ENCODE results near the gene SCN3B.
A peak's percentile ranks its signal among the peaks of the same experiment; 100 is the strongest.

SCN3B gene

DNA sequence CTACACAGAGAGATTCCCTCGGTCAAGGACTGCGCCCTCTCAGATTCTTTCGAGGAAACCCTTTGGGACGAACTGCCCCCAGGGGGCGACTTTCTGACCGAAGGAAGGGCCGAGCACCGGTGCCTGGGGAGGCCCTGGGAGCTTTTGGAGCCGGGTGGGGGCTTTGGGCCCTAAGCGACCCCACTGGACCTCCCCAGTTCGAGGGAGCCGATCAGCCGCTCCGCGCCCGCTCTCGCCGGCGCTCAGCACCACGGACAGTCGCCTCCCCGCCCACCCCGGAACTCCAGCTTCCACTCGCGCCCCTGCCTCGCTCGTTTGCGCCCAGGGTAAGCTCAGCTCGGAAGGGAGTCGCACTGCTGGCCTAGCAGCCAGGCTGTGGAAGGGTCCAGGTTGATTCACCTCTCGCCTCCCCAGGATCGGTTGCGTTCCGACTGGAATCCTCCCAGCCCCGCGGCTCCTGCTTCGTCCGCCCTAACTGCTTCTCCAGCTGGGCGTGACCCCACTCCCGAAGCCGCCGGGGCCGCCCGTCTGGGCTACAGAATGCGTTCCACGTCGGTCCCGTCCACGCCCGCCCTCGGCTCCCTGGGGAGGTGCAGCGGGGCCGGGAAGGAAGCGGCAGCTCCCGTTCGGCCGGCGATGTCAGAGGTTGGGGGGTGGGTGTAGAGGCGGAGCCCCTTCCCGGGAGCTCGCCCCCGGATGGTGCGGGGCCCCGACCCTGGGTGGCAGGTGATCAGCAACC, 428 bp downstream of the SCN3B start:
- DNase-seq, result no peak

DNA sequence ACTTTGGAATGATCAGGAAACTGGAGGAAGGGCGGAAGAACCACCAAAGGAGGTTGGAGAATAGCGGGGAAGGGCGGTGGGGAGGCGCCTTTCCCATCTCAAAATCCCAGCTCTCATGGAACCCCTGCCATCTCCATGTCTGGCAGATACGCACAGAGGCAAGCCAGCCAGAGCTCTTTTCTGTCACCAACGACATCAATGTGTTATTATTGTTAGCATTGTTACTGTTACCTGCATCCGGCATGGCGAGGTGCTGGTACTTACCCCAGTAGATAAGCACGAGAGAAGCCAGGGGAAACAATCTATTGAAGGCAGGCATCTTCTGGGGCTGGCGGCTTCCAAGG, 969 bp downstream of the SCN3B start:
- DNase-seq, result no peak

DNA sequence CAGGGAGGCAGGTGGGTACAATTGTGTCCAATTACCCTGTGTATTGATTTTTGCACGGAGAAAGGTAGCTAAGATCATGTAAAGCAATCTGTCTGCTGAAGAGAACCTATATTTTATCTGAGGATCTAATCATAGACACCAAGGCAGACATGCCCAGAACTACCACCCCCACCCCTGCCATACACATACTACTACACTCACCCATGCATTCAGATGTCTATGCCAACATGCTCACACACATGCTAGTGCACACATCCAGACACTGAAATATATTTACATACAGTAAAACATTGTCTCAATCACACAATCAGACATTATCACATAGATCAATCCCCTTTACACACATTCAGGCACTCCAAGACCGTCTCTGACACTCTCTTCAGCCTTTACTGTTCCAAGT, 1.8 kb downstream of the SCN3B start:
- DNase-seq, result no peak

DNA sequence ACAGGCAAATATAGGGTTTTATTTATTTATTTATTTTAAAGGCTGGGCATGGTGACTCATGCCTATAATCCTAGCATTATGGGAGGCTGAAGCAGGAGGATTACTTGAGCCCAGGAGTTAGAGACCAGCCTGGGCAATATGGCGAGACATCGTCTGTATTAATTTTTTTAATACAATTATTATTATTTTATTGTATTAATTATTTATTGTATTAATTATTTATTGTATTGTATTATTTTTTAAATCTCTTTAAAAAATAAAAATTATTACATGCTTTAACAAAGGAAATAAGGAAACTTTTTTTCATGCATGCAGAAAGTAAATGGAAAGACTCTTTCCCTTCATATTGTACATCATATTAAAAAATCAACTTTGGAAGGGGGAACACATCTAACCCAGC, 3.5 kb downstream of the SCN3B start:
- DNase-seq, result no peak

DNA sequence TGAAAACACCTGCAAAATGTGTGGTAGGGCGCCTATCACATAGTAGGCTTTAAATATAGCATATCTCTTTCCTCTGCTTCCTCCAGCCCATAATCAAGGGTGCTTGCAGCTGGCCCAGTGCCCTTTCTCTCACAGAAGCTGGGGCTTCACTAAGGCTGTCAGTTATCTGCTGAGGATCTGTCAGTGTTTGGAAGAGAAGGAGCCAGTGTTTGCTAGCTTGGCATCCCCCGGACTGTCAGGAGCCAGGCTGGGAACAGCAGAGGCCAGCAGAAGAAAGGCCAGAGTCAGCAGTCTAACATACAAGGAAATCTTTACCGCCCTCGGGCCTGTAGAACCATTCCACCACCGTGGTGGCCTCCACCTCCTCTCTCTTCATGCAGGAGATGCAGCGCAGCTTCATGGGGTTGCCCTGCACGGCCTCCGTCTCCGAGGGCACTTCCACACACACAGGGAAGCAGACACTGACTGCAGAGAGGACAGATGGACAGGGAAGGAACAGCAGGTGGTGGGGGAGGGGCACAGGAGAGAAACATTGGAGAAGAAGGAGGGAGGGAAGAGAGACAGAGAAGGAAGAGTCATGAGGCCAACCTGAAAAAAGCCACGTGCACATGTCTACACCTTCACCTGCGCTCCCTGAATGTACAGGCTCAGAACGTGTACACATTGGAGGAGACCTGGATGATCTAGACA, 9.0 kb downstream of the SCN3B start:
- DNase-seq, result no peak

DNA sequence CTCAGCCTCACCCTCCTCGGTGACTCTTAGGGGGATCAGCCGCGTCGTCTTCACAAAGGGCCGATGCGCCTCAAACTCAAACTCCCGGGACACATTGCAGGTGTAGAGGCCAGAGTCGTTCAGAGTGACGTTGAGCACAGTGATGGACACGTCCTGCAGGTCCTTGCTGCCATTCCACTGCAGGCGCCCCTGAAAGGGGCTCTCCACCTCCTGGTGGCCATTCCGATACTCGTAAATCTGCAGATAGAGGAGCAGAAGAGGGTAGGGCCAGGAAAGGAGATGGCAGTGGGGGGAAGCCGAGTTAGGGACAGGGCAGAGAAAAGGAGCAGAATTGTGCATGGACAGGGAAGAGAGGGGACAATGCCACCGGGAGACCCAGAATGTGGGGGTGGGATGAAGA, 12.0 kb downstream of the SCN3B start:
- DNase-seq, result no peak

DNA sequence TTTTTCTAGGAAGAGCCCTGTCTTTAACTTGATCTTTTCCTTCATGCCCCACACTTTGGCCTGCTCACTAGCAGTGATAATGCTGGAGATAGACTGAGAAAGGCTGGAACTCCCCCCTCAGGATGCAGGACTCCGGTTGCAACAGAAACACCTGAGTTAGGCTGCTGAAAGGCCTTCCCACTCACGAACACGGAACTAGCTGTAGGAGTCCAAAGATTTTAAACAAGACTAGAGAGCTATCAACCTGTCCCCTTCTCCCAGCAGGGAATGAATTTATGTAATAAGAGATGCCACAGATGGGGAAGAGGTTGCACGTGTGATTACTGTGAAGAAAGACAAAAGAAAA, 13.0 kb downstream of the SCN3B start:
- DNase-seq, result no peak

DNA sequence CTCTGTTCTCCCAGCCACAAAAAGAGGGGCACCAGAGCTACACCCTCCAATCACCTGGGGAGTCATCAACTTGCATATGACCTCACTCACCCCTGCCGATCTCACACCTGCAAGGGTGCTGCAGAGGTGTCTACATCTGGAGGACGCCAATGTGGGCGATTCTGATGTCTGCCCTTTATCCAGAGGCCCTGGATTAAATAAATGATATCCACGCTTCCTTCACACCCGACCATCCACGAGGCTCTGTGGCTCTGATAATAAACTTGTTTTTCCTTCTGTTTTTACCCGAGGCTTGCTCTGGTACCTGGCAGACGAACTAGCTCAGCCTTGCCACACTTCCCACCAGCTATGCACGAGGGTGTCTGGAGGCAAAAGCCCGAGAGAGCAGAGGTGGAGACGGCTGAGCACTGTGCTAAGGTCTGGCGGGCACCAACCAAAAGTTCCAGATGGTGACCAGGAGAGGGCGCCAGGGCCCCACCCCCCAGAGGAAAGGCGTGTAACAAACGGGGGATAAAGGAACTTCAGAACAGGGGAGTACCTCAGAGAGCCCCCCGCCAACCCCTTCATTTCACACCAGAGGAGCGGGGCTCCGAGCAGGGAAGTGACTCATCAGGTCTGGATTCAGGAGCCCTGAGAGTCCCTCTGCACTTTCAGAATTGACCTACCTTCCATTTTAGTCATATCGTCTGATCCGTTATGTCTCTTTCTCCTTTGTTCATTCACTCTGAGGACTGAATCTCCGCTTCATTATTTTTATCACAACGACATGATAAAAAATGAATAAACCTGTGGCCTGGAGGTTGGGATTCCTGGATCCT, 13.5 kb downstream of the SCN3B start:
- no peak for DNase-seq

DNA sequence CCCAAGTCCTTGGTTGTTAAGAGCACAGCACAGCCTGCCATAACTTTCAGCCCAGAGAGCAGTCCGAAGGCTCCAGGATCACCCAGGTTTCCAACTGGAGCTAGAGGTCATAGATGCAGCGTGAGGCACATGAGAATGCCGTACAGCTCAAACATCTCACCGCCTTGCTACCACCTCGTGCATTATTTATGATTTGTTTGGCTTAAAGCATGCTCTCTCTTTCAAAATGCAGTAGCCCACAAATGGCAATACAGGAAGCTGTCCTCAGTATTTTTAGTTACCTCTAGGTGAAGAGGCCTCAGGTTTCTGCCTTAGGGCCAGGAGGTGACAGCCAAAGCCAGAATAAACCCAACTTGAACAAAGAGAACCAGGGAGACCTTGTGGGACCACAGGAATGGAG, 14.4 kb downstream of the SCN3B start:
- no peak for DNase-seq

DNA sequence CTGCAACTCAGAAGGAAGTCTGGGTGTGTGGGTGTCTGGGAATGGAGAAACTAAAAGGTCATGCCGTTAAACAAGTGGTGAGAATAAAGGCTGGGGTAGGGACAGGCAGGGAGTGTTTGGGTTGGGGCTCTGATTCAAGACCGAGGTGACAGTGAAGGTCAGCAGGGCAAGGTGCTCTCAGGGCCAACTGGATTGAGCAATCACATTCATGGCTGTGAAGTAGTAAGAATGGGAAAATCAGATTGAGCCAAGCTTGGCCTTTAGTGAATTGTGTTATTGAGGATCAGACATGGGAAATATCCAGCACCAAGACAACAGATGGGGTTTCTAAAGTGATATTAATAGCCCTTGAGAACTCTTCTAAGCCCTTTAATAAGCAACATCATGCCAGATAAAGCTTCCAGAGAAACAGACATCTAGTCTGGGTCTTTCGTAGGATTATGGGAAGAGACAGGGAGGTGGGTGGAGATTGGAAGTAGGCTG, 24.3 kb downstream of the SCN3B start:
- DNase-seq, result no peak

DNA sequence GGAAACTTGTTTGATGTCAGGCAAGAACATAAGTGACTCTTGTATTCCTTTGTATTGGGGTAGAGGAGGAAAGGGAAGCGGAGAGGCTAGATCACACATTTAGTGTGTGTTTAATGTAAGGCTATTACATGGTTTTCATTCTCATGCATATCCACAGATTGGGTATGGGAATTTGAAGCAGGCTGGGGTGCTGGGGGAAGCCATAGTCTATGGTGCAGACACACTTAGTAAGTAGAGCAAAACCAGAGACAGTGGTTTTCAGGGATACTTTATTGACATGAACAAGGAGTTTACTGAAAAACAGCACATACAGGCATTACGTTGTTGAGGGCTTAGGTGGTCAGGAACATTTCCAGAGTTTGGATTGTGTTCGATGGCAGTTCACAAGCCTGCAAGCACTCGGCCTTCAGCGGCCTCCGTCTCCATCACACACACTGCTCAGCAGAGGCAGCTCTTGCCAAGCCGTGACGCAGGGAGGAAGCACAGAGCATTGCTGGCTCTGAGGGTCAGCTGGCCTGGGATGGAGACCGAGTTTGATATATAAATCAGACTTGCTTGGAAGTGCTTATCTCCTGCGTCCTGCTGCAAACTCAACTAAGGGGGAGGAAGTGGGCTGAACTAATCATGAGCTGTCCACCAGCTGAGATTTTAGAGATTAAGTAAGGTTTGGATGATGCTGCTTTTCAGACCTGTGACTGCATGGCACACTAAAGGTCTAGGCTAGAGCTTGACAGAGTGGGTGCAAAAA, 25.3 kb downstream of the SCN3B start:
- no peak for DNase-seq

DNA sequence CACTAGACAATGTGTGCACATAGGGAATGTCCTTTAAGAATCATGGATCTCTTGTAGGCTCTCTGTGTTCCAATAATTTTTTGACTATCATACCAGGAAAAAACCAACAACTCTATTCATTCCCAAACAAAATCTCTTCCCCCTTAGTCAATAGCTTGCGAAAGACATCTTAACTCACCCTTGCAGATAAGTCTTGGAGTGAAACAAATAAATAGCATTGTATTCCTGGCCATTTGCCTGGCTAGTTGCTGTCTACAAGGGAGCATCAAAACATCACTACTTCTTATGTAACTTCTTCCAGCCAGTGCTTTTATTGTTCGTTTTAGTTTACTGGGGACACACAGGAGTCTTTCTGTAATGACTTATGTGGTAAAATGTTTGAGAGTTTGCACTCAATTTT, 29.4 kb downstream of the SCN3B start:
- DNase-seq, result no peak

DNA sequence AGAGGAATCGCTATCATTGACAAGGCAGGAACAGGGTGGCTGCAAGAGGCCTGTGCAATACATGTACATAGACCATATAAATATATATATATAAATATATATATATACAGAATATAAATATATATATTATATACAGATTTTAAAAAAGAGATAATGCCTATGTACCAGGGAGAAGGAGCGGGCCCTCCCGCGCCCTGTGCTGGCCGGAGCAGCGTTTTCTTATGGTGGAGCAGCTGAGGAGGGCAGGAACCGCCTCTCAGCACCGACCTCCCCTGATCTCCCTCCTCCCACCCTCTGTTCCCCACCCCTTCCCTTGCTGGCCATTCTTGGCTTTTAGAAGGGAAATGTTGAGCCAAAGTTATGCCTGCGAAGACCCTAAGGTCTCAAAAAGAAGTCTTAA, 31.8 kb downstream of the SCN3B start:
- no peak for DNase-seq

DNA sequence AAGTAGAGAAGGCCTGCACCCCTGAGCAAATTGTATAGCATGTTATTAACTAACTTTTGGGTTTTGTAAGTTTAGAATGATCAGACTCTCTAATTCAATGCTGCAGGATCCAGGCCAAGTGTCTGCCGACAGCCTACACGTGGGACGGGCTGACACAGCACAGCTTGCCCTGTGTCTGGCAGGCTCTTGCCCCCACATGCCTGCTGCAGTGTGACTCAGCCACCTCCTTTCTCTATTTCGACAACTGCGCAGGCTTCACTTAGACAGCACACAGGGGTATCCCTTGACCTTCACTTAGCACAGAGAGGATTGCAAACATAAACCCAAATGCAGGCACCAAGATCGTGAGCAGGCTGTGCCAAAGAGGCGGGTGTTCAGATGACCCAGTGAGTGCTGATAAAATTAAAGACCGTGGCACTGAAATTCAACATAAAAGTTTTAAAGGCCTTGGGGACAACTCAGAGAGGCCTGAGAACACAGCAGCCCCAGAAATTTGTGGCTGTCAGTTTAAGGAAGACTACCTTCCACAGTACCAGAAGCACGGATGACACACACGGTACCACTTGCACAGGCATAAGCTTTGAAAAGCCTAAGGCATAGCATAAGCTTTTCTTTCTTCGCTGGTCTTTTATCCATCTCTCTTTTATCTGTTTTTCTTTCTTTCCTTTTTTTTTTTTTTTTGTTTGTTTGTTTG, 37.8 kb downstream of the SCN3B start:
- DNase-seq, result peak; percentile 29

DNA sequence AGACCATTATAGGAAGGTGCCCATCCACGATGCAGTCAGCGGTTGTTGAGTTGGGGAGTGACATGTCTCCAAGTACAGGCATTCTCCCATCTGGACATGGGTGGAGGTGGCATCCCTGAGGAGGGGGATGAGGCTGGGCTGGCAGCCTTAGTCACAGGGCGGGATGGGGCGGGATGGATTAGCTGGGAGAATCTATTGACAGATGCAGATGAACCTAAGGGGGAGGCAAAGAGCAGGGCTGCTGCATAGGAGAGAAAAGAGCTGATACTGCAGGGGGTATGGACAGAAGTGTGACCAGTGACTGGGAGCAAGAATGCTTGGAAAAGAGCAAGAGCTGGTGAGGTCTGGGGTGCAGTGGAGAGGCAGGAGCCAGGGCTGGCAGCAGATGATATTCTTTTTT, 42.7 kb downstream of the SCN3B start:
- DNase-seq, result no peak

DNA sequence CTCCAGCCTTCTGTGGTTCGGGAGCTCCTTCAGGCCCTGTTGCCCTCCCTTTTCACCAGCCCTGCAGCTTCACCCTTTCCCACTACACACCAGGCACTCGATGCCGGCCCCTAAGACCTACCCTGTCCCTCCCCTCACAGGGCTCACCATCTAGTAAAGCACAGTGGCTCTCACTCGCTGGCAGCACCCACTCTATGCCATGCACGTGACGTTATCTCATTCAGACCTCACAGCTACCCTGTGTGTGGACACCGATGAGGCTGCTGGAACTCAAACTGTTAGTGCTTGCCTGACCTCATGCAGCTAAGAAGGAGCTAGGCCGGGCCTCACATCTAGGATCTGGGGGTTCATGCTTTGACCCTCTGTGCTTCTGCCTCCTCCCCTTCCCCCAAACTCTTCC, 45.5 kb downstream of the SCN3B start:
- no peak for DNase-seq

DNA sequence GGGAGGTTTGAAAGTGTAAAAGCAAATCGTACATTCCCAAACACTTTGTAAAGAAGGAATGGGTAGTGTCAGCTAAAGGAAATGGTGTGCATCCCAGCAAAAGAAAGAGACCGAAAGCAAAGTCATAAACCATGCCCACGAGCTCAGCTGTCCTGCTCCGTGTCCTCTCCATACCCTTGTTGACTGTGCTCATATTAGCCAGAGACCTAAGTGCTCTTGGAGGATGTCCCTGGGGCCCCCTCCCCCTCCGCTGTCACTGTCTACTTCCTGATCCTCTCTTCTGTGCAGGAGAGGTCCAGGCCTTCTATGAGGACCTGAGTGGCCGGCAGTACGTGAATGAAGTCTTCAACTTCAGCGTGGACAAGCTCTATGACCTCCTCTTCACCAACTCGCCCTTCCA, 46.1 kb downstream of the SCN3B start:
- DNase-seq, result no peak

DNA sequence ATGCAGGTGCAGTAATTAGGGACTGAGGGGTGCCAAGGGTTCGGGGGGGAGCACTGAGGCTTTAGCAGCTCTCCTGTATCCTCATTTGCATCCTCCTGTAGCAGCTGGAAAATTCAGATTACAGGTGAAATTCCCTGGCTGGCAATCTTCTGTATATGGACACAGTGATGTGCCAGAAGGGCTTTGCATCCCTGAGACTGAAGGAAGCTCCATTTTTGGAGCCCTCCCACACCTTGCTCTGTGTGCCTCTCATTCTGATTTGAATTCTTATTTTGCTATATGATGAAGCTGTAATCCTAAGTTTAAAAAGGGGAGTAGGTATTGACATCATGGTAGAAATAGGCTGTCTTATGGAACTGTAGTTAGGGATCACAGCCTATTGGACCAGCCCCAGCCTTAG, 46.6 kb downstream of the SCN3B start:
- no peak for DNase-seq

DNA sequence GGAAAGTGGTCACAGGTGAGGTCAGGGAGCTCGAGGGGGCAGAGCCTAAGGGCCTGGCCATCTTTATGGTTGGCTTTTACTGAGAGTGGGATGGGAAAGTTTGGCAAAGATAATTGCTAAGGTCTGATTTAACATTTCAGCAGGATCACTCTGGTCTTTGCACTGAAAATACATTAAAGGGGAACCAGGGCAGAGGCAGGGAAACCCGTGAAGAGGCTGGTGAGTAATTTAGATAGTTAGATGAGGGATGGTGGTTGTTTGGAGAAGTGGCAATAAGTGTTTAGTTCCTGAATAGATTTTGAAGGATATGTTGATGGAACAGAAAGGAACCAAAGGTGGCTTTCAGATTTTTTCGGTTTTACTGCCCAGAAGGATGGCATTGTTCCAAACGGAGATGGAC, 50.8 kb downstream of the SCN3B start:
- no peak for DNase-seq

DNA sequence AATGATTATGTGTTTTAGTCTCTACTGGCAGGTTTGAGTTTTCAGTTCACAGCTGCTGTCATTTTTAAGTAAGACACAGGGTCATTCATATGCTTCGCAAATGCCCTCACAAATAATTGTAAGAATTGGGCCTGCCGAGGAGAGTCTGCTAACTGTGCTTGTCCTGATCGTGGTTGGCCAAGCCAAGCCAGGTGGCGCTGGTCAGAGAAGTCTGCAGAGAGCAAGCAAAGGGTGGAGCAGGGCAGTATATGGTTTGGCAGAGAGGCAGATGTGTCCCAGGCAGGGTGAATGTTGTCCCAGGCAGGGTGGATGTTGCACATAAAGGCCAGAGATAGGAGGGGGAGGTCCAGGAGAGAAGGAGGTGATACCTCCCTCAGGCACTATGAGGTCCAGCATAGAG, 52.7 kb downstream of the SCN3B start:
- DNase-seq, result no peak

DNA sequence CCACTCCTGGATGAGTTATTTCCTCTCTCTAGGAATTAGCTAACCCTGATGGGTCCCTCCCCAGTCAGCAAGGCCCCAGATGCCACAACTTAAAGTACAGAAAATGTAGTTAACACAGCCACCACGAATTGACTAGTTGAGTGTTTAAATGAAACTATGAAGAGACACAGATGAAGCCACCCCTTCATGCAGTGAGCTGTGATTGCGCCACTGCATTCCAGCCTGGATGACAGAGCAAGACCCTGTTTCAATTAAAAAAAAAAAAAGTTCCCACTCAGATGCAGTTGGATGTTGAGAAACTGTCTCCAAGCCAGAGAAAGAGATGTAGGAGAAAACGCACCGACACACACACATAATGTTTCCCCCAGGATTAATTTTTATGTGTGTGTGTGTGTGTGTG, 53.3 kb downstream of the SCN3B start:
- DNase-seq, result no peak

DNA sequence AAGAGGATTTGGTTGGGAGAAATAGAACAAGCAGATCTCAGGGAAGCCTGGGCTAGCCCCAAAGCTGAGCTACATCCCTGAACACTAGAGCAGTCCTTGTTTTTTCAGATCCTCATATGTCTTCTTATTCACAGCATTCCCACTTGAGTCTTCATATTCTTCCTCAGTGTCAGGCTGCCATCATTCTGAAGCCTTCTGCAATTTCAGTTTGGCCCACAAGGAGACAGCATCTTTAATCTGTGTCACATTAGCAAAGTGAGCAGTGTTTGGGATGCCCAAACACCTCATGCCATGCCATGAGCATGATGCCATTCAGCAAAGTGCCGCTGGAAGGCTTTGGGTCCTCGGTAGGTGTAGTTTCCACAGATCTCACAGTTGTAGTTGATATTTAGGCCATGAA, 56.6 kb downstream of the SCN3B start:
- DNase-seq, result no peak

DNA sequence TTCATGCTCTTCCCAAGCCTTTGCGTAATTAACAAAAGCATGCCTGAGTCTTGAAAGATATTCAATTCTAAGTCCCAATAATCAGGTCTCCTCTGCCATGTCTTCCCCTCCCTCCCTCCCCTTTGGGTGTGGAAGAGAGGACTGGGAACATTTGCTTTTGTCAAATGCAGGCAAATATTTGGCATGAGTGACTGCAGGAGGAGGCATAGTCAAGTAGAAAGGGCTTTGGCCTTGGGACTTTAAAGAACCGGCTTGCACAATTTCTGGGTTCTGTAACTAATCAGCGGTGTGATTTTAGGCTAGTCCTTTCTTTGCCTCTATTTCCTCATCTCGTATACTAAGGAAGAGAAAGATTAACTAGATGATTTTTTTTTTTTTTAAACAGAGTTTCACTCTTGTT, 59.5 kb downstream of the SCN3B start:
- DNase-seq, result no peak
